ENCODE results near the gene XPO1. TPM values are rescaled to one million over a fixed set of nuclear protein-coding genes. Genes with fewer than 3 reads are reported as not detected.

Gene XPO1
- 172 and 223 TPM in 2 replicates for total RNA-seq

GRCh38 chr2:61538200-61538919 is at the start of gene XPO1:
XPO1 (minus strand) TSS chr2:61538356; CDS start chr2:61533897, 4,459 bp downstream.

GRCh38 chr2:61470965-61471904 is 66.9 kb downstream of the XPO1 start, which contains the start of gene USP34:
USP34 (minus strand) TSS chr2:61471087; CDS start chr2:61470692, 395 bp downstream.

Other genes starting within 250 kb of the XPO1 start
- 136 and 142 TPM in 2 replicates for gene USP34, start 67.3 kb downstream of the XPO1 start, total RNA-seq

All from articular chondrocyte of knee joint (primary cell).